ENCODE measurements around the gene TM6SF1.

DNA sequence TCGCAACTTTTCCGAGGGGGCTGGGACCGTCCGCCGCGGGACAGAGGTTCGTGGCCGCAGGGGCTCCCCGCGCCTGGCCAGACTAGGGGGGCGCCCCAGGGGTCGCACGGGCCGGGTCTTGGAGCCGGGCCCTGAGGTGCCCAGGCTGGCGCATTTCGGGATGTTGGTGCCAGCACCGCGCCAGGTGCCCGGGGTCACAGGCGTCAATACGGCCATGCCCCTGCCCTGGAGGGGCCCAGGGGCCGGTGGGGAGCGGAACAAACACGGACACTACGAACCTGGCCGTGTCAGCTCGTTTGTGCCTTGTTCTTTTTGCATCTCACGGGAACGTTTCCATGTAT is 366 bp downstream of the TM6SF1 start:
- no peak for TF ChIP-seq POLR2A (IDR thresholded peaks at IDR 0.05)
- TF ChIP-seq, protein P1, sequence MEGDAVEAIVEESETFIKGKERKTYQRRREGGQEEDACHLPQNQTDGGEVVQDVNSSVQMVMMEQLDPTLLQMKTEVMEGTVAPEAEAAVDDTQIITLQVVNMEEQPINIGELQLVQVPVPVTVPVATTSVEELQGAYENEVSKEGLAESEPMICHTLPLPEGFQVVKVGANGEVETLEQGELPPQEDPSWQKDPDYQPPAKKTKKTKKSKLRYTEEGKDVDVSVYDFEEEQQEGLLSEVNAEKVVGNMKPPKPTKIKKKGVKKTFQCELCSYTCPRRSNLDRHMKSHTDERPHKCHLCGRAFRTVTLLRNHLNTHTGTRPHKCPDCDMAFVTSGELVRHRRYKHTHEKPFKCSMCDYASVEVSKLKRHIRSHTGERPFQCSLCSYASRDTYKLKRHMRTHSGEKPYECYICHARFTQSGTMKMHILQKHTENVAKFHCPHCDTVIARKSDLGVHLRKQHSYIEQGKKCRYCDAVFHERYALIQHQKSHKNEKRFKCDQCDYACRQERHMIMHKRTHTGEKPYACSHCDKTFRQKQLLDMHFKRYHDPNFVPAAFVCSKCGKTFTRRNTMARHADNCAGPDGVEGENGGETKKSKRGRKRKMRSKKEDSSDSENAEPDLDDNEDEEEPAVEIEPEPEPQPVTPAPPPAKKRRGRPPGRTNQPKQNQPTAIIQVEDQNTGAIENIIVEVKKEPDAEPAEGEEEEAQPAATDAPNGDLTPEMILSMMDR (IDR thresholded peaks at IDR 0.05) = no peak

Data from esophagus squamous epithelium (tissue), 4 donors.